NCI-H446 treated with DMSO at 0.1 percent for 48 hours (cell line): ENCODE measurements around the gene CERK.
"Not testable (repeated sequence)": the region's sequence is repeated elsewhere in the genome, so short reads cannot be mapped to it uniquely, and the experiment has no call there.

Source experiments
- DNase-seq: peaks from one replicate; lab custom pipeline; 2025; lab: John Stamatoyannopoulos, UW

The CERK gene

DNA sequence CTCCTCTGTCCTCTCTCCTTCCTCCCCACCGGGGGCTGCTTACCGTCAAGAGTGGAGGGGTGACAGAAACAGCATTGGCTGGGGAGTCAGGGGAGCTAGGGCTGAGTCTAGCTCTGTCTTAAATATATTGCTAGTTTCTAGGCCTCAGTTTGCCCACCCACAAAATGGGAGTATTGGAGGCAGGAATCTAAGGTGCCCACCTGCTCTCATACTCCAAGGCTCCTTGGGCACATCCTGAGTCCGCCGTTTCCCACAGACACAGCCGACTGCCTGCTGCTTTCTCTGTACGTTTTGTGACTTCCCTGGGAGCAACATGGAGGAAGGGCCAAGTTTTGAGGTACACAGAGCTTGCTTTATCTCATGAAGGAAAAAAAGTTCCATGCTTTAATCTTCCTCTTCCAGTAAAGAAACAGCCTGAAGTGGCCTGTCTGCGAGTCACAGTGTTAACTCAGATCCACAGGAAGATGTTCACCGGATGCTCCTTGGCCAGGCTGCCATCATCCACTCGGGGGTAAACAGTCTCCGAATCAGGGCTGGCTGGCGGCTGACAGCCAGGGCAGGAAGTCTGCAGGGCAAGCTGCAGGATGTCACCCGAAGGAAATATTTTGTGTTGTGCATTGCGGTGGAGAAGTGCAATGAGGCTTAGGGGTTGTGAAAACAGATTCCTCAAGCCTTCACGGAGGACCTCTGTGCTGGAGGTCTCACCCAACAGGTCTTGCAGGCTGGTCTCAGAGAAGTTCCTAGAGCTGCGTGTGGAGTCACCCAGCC lies 11.0 kb upstream of the CERK start:
- no peak for DNase-seq

- no peak for DNase-seq
Observed at GRCh38 chr22:46748206-46748907, 10.3 kb upstream of the CERK start.

GRCh38 chr22:46747646-46748045 lies 9.6 kb upstream of the CERK start:
- no peak for DNase-seq

DNA sequence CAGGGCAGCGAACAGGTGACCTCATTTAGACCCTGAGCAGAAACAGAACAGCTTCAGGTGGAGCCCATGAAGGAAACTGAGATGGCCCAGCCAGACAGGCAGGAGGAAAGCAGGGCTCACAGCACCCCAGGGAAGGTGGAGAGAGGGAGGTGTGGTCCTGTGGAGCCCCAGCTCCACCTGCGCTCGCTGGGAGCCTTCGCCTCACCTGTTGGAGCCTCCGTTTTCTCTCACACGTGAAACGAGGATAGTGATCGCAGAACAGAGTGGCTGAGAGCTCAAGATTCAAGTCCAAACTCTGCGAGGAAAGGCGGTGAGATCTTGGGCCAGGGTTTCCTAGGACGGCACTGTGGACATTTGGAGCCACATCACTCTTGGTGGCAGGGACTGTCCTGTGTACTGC lies 8.6 kb upstream of the CERK start:
- DNase-seq: no peak

DNA sequence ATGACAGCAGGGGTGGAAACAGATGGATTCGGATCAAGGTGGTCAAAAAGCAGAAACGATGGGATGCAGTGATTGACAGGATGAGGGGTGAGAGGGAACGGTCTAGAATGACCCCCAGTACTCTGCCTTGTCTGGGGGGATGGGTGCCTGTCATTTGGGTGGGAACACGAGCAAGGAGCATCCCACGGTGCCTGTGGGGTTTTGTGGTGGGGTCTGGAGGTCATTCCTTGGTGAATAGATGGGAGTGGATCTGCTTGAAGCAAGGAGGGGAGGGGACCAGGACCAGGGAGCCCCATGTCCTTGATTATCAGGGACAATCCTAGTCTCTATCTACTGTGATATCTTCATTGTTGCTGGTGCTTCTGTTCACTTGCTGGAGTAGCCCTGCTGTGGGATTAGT lies 8.1 kb upstream of the CERK start:
- DNase-seq: no peak

DNA sequence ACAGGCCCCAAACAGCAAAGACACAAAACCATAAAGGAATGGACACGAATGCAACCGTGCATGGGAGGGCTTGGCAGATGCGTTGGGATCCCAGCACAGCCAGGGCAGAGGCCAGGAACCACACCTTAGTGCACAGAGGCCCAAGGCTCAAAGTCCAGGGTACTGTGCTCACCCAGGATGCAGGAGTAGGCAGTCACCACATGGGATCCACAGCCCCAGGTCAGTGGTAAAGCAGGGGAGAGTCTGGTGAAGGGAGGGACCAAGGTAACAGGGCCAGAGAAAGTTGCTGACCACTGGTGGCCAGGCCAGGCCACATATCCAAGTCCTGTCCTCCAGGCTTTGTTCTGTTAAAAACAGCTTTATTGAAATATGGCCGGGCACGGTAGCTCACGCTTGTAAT lies 6.5 kb upstream of the CERK start:
- DNase-seq: no peak

- no peak for DNase-seq
Observed at GRCh38 chr22:46742576-46743221, 4.6 kb upstream of the CERK start.

DNA sequence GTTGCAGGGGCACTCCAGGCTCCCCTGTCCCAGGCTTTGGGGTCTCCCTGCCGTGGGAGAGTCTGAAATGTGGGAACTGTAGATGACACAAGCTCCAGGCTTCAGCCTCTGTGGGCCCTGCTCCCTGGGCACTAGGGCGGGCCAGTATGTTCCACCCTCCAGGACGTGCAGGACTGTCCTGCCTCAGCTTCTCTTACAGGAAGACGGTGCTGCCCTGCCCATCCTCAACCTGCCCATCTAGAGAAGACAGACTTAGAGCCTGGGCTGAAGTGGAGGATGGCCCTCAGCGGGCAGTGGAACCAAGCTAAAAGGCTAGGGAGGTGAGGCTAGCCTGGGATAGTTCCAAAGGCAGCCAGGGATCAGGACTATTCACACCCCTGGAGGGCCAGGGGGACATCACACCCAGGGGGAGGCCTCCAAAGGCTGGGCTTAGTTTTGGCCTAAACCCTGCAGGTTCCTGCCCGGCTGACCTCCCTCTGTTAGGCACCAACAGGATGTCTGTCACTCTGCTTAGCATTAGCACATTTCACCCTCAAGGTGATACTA lies 4.0 kb upstream of the CERK start:
- DNase-seq: no peak

DNA sequence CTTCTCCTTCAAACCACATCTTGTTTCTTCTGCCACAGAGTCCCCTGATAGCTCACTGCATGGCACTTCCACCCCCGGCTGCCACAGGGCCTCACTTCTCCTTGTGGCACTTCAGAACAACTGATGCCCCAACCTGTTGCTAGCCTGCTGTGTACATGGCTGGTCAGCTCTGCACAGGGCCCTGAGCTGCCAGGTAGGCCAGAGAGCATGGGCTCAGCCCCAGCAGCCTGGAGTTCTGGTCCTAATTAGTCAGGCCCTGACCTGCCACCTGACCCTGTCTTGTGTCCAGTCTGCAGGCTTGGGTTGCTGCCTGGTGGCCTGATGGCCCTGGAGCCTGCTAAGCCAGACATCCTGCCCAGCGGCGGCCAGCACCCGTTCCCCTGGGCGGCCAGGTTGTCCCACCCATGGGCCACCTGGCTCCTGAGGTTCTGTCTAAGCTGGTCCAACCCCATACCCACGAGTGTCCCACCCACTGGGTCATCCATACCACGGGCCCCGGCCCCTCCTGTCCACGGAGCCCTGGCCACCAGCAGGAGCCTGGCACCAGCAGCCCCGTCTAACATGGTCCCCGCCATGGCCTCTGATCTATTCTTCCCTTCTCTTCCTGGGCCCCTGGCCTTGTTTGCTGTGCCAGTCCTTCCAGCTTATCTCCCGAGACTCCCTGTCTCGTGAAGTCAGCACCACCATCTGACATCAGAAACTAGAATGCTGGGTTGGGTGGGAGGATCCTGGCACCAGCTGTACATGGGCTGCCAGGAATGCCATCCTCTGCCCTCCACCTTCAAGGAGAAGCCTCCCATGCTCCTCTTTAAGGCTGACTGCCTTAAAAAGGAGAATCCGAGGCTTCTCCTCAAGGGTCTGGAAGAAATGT lies 3.1 kb upstream of the CERK start:
- DNase-seq: no peak

DNA sequence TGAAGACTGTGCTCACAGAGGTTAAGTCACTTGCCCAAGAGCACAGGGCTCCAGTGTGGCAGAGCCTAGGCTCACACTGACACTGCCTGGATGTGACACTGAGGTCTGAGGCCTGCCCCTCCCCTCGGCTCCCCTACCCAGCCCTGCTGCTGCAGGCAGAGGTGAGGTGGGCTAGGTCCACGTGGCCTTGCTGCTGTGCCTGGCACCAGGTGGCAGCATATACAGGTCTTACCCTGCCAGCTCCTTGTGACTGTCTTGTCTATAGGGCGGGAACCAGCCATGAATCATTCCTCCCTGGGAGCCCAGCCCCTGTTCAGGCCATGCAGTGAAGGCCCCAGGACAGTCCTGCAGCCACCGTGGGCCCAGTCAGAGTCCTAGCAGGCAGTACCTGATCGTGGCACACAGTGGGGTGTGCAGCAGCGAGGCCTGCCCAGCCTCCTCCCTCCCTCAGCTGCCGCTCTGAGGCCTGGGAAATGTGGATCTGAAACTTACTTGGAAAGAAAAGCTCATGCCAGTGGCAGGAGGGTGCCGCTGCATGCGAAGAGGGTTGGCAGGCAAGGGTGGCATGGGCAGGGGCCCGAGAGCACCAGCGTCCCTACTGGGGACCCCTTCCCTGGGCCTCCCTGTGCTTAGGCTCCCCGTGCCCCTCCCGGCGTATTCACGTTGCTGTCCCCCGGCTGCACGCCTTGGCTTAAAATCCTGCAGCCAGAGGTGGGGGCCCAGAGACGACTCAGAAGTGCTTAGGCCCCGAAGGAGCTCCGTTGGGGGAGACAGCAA lies 1.2 kb upstream of the CERK start:
- DNase-seq: no peak

DNA sequence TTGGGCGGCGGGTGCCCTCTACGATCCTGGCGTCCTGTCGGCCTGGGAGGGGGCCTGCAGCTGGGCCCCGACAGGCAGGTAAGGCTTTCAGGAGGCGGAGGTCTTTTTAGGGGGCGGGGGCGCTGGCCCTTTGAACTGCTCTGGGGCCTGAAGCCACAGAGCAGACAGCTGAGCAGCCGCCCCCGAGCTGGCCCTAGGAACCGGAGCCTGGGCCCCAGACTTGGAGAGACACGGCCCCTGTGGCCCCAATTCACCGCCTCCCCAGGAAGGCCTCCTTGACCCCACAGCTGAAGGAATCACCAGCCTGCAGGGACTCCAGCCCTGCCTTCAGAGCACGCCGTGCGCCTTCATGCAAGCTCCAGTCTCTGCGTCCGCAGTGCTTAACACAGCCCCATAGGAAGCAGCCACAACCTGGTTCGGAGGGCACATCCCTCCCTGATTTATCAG lies 618 bp upstream of the CERK start:
- no peak for DNase-seq

GRCh38 chr22:46737105-46737975 lies 712 bp downstream of the CERK start:
- no peak for DNase-seq

GRCh38 chr22:46736705-46737104 lies 1.3 kb downstream of the CERK start:
- DNase-seq: no peak

GRCh38 chr22:46735747-46736608 lies 2.1 kb downstream of the CERK start:
- DNase-seq: no peak

DNA sequence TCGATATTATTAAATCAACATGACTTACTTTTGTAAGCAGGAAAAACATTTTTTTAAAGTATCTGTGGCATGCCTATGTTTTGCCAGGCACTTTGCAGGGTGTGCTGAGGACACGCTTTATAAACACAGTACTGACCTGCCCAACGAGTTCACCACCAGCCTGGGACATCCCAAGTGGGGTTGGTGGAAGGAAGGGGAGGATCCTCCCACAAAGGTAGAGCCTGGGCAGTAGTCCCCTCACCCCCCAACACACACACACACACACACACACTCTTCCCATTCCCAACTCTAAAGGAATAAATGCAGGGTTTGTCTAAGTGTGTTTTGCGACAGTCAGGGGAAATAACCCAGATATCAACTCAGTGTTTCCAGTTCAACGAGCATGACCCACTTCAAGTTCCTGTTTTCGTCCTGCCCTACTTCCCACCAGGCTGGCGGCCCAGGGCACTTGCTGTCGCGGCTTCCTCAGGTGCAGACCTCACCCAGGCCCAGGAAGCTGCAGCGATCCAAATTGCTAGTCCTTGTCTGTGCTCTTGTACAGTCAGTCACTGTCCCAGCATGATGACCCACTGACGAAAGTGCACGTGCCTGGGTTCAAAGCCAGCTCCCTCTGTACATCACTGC lies 3.1 kb downstream of the CERK start:
- DNase-seq: no peak

- DNase-seq: not testable (repeated sequence)
Observed at GRCh38 chr22:46734213-46734722, 3.8 kb downstream of the CERK start.

GRCh38 chr22:46732513-46732912 lies 5.5 kb downstream of the CERK start:
- DNase-seq: no peak

GRCh38 chr22:46732041-46732379 lies 6.0 kb downstream of the CERK start:
- DNase-seq: no peak
